AG20443 (cell line): ENCODE data around the gene LRBA.

Experiments
- DNase-seq: peaks from one replicate; pipeline ENCODE4 v3.0.0; 2012; ENCODE audit warnings: low spot score, mixed read lengths

LRBA gene

DNA sequence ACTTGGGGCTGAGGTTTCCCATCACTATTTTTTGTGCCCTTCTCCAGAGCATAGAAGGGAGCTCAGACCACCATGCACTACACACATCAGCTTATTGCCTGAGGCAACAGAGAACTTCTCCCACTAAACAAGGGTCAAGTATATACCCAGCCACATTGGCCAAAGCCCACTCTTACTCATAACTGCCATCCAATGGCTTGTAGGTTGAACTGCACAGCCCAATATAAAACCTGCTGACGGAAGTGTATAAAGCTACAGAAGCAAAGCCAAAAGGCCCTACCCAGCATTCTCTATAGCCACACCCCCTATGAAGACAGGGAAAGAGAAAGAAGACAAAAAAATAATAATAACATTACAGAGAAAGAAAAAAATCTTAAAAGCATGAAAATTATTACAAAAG lies 139.7 kb downstream of the LRBA start:
- DNase-seq = no peak

DNA sequence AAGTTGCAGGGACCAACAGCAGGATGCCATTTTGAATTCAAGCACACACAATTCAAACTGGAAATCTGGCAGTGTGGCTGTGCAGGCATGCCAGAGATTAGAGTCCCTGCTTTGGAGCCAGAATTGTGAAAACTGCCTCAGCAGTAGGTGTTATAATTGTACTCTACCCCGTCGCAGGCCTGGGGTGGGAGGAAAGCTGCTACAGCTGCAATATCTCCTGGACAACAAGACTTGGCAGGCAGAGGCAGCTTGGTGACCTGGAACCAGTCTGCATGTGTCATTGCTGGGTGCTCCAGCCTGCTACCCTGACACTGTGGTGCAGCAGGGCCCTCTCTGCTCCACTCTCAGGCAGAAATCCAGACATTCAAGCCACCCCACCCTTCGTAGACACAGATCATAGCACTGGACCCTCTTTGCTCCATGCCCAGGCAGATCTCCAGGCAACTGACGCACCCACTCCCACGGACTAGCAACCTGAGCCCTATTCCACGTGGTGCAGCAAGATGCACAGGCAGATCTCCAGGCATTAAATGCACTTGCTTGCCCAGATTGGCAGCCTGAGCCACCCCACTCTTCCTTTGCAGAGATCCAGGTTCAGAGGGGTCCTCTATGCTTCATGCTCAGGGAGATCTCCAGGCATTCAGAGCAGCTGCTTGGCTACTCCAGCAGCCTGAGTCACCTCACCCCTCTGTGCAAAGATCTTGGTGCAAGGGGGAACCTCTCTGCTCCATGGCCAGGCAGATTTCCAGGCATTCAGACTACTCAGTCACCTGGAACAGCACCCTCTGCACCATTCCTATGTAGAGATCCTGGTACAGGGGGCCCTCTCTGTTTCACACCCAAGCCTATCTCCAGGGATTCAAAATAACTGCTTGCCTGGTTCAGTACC lies 140.5 kb downstream of the LRBA start:
- no peak for DNase-seq

DNA sequence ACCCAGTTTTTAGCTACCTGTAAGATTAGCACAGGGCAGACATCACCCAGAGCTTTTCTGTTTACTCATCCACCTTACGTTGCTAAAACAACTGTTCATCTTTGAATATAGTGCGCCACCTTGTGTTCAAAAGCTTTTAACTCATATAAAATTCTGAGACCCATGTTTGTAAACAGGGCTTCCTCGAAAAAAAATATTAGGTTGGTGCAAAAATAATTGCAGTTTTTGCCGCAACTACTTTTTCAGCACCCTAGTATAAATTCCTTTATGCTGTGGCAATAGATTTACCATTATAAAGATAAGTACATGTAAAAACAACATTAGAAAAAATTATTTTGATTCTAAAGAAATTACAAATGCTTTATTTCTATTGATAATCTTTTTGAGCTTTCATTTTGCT lies 147.9 kb downstream of the LRBA start:
- peak; percentile 71 for DNase-seq

DNA sequence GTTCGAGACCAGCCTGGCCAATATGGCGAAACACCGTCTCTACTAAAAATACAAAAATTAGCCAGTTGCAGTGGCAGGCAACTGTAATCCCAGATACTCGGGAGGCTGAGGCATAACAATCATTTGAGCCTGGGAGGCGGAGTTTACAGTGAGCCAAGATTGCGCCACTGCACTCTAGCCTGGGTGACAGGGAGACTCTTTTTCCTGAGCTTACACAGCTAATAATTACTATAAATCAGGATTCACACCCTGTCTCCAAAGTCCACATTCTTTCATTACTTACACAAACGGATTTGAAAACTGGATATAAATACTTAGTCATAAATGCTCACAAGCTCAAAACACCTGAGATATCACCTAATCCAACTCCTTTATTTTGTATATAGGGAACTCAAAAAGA lies 151.6 kb downstream of the LRBA start:
- DNase-seq = no peak

DNA sequence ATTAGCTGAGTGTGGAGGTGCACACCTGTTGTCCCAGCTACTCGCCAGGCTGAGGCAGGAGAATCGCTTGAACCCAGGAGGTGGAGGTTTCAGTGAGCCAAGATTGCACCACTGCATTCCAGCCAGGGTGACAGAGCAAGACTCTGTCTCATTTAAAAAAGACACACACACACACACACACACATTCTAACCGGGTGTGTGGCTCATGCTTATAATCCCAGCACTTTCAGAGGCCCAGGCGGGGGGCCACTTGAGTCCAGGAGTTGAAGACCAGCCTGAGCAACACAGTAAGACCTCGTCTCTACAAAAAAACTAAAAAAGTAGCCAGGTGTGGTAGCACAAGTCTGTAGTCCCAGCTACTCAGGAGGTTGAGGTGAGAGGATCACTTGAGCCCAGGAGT lies 152.3 kb downstream of the LRBA start:
- no peak for DNase-seq

DNA sequence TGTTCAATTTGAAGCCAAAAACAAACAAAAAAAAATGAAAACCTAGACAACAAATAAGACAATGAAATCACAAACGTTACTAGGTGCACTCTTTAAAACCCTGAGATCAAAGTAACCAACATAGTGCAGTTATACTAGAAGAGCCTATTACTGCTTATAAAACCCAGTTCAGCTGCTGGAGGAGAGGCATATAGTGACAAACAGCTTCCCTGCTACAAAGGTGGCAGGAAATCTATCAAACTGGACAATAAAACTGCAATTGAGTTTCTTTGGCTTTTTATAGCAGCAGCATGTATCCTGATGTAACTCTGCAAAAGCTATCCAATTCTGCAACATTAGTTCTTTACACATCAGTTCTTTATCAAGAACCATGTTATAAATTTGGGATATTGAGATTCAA lies 155.6 kb downstream of the LRBA start:
- DNase-seq = no peak

DNA sequence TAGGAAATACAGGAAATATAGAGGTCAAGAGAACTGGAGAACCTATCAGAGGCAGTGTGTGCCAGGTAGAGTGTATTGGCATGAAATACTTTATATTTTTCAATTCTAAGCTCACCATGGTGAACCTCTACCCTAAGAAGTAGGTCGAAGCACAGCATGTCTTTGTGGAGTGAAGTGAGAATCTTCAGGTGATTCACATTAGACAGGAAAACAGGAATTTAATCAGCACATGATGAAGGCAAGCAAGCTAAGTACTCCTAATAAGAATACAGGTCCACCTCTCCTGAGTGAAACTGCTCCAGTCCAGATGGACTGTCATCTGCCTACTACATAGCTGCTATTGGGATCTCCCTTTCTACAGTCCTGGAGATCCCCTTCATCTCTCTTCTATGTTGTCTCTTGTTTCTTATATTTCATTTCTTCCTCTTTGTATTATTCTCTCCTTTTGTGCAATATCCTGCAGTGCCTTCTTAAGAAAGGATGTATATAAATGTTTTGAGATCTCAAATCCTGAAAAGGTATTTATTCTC lies 159.0 kb downstream of the LRBA start:
- DNase-seq = no peak

DNA sequence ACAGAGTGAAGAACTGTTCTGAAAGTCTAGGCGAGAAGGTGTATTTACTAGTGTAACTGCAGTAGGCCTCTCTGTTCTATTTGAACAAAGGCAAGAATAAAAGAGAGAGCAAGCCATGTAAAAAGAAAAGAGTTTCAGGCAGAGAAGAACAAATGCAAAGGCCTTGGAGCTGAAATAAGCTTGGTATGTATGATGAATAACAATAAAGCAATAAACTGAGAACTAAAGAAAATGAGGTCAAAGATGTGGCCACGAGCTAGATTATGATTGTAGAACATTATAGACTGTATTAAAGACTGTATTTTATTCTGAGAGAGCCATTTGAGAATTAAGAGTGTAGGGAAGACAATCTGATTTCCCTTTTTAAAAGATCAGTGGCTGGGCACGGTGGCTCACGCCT lies 160.5 kb downstream of the LRBA start:
- DNase-seq = no peak

DNA sequence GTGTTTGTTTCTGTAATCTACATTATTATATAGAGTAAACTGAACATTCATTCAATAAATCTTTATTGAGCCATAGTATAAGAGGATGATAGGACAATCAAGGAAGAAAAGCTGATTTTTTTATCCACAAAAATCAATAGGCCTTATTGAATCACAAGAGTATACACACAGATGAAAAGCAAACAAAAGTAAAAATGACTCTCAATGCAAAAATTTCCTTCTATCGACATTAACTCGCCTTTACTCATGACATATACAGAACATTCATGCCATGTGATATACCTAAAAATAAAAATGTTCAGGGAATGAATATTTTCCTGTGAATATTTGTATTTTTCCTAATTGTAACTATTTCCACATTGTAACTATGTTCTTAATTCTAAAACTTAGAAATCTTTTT lies 161.2 kb downstream of the LRBA start:
- DNase-seq = no peak

DNA sequence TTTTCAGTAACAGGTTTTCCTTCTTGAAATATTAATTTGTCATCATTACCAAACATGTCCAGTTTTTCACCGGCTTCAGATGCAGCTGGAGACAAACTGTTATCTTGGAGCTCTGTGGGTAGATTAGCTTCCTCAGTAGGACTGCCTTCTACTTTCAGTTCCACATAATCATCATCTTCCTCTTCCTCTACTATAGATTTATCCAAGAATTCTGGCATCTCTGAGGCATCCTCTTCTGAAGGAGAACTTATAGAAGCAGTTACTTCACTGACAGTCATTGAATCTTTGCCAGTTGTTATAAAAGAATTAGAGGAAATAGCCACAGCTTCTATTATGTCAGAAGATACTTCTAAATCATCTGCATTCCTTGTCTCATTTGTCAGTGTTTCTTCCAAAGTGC lies 162.9 kb downstream of the LRBA start:
- DNase-seq = no peak

DNA sequence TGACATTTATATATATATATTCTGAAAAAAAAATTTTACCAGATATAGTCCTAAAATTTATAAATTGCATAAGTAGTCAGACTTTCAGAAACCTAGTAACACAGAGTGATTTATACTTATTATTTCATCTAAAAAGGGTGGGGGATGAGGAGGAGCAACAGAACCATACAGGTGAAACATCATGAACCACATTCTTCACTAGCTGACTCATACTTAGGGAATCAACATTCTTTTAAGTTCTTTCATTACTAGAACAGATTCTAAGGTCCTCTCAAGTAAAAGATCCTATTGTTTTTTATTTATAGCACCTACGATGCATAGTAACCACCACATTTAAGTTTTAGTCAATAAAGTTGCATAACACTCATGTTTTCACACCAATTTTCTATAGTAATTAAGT lies 166.1 kb downstream of the LRBA start:
- no peak for DNase-seq

DNA sequence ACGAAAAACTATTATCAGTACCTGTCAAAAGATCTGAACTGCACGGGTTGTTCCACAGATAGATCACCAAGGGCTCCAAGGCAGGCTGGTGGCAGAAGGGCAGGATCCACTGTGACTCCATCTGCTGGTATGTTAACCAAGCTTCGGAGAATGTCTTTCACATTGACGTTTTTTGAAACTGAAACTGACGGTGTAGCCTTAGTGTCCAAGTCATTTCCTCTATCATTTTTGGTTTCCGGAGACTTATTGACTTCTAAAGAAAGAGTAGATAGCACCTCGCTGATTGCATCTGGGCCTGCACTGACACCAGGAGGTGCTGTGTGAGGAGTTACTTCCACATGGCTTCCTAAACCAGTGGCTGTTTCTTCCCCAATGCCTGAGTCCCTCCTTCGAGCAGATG lies 186.9 kb downstream of the LRBA start:
- no peak for DNase-seq

DNA sequence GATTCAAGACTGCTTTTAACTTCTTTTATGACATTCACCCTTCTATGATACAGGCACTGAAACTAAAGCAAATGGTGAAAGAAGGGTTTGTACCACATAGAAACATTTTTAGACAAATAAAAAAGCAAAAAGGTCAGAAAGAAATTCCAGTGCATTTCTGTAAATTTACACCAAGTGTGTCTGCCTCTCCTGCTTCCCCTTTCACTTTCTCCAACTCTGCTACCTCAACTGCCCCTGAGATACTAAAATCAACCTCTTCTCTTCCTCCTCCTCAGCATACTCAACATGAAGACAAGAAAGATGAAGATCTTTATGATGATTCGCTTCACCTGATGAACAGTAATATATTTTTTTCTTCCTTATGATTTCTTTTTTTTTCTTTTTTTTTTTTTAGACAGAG lies 187.9 kb downstream of the LRBA start:
- DNase-seq = no peak

DNA sequence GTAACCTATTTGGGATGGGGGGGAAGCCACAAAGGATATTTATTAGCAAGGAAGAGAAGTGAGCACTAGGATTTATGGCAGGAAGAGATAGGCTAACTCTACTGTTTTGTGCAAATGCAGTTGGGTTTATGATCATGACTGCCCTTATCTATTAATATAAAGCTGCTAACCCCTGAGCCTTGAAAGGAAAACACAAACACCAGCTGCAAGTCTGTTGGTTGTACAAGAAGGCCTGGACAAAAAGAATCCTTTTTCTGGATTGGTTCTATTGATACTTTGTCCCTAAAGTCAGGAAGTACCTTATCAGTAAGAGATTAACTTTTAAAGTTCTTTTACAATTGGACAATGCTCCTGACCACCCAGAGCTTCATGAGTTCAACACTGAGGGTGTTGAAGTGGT lies 188.8 kb downstream of the LRBA start:
- no peak for DNase-seq

DNA sequence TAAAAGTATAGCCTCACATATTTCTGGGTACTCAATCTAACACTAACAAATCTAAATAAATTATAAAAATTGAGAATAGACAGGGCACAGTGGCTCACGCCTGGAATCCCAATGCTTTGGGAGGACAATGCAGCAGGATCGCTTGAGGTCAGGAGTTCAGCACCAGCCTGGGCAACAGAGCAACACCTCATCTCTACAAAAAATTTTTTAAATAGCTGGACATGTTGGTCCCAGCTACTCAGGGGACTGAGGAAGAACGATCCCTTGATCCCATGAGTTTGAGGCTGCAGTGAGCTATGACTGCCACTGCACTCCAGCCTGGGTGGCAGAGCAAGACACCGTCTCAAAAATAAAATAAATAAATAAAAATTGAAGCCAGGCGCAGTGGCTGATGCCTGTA lies 192.7 kb downstream of the LRBA start:
- no peak for DNase-seq

DNA sequence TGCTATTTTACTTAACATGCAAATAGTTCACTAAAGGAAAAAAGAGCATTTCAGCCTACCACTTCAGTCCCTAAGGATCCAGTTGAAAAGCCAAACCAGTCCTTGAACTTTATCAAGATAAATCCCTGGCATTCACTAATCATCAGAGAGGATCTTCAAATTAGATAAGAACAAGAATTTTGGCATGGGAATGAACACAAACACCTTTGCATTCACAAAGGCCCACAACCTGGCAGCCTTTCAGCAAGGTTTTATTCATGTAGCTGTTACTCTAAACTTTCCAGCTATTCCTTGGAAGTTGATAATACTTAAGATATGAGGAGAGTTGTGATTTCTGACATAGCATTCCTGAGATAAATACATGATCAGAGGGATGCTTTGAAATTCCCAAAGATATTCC lies 193.4 kb downstream of the LRBA start:
- no peak for DNase-seq

DNA sequence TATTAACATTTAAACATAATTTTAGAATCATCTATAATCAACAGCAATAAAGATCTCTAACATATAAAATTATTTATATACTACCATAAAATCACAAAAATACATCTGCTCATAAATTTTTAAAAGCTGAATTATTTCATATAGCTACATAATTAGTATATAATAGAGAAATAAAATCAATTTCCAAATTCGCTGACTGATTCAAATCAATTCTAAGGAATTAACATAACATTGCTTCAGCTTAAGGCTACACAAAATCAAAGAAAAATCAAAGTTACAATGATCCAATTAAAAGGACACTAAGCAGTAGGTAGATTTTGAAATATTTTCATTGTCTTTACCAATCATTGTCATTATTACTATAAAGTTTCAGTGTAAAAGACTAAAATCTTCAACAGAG lies 194.7 kb downstream of the LRBA start:
- DNase-seq = no peak

DNA sequence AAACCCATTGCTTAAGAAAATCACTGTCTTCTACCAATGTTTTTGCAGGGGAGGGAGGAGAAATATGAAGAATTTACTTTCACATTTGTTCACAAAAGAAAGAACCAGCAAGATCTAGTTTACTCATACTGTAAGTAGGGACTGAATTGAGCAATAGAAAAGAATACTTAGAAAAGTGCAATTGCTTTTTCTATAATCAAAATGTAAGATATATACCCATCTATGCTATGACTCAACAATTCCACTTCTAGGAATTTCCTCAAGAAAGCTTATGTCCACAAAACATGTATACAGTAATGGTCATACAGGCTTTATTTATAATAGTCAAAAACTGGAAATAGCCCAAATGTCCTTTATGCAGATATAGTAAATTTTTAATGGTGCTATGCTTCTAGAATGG lies 196.4 kb downstream of the LRBA start:
- DNase-seq = no peak

DNA sequence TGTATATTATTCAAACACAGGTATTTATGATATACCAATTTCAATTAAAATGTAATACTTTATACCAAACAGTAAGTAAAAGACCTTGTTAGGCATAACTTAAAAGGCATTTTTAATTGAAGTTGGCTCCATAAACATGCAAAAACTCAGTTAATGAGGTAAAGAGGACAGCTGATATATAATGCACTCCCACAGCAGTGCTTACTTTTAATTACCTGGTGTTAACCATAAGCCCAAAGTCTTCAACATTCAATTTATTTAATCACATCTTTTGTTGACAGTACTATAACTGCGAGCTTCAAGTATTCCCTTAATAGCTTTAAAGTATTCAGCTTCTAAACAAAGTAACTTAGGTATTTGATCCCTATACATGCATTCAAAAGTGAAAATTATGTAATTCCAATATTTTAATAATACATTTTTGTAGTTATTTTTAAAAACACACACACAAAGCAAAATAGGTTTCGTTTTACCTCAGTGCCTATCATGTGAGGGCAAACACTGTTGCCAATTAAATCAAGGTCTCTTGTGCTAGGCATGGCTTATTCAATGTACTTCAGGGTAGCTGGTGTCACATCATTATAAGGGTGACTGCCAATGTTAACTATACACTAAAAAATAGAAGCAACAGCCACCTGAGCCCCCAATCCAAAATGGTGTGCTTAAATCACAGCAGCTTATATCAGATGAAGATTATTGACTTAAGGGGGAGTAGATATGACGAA lies 197.1 kb downstream of the LRBA start:
- DNase-seq = no peak

DNA sequence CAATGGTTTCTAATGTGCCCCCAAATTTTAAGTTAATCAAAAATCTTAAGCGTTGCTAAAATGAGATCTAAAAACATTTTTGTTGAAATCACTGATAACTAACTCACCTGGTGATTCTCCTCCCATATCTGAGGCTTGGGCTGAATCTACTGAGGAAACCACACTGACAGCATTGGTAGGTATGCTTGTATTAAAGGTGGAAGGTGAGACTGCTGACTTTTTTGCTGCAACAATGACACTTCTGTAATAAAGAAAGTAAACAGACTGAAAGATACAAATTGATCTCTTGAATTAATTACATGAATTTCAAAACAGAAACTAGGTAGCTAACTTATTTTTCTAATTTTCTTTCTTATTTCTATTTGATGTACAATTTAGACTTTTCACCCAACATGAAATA lies 198.1 kb downstream of the LRBA start:
- DNase-seq = no peak

DNA sequence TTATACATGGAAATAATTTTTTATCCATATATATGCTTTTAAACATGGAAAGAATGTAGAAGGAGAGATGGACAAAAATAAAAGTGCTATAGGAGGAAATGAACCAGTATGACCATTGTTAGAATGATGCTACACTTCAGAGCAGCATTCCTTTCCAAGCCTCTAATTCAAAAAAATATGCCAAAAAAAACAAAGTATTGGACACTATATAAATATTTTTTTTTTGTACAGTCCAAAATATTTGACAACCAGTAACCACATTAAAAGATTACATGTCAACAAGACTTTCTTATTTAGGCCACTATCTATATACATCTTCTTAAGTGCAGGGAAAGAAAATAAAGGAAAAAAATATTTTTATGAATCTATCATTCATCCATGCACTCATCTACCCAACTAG lies 198.6 kb downstream of the LRBA start:
- no peak for DNase-seq

DNA sequence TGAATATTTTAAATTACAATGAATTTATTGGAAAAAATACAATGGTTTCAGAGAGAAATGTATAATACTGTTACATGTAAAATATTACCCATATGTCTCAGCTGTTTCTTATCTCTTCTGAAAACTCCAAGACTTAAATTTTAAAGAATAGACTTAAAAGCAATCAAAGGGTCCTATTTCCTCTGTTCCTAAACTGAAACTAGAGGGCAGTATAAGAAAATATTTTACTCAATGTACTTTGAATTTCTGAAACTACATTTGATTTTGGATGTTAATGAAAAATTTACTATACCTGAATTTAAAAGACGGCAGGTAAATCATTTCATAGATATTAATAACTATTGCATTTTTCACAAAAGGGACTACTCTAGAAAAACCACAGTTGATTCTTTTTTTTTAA lies 200.2 kb downstream of the LRBA start:
- no peak for DNase-seq
